ENCODE measurements around the gene CHI3L1.

DNA sequence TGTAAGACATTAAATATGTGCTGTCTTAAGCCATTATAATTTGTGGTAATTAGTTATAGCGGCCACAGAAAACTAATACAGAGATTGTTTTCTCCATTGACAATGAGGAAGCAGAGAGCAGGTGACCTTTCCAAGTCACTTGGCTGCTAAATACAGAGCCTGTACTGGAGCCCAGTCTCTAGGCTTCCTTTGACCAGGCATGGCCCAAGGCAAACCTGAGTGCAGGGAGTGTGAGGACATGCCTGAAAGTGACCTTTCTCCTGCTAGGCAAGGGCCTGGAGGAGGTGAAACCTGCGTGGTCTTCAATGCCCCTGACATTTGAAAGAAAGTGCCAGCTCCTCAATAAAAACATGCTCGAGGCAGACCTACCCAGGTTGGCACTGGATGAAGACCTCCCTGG, 12.5 kb upstream of the CHI3L1 start:
- TF ChIP-seq, protein P1, sequence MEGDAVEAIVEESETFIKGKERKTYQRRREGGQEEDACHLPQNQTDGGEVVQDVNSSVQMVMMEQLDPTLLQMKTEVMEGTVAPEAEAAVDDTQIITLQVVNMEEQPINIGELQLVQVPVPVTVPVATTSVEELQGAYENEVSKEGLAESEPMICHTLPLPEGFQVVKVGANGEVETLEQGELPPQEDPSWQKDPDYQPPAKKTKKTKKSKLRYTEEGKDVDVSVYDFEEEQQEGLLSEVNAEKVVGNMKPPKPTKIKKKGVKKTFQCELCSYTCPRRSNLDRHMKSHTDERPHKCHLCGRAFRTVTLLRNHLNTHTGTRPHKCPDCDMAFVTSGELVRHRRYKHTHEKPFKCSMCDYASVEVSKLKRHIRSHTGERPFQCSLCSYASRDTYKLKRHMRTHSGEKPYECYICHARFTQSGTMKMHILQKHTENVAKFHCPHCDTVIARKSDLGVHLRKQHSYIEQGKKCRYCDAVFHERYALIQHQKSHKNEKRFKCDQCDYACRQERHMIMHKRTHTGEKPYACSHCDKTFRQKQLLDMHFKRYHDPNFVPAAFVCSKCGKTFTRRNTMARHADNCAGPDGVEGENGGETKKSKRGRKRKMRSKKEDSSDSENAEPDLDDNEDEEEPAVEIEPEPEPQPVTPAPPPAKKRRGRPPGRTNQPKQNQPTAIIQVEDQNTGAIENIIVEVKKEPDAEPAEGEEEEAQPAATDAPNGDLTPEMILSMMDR (IDR thresholded peaks at IDR 0.05): no peak
- no peak for TF ChIP-seq POLR2A (IDR thresholded peaks at IDR 0.05)
